Measurements from ENCODE around the gene RASL11A. TPM values are rescaled to one million over a fixed set of nuclear protein-coding genes. Genes with fewer than 3 reads are reported as not detected.
A peak's percentile ranks its signal among the peaks of the same experiment; 100 is the strongest.

The RASL11A gene
- total RNA-seq, 1 experiment from 2014 or later = 59.7 TPM

DNA sequence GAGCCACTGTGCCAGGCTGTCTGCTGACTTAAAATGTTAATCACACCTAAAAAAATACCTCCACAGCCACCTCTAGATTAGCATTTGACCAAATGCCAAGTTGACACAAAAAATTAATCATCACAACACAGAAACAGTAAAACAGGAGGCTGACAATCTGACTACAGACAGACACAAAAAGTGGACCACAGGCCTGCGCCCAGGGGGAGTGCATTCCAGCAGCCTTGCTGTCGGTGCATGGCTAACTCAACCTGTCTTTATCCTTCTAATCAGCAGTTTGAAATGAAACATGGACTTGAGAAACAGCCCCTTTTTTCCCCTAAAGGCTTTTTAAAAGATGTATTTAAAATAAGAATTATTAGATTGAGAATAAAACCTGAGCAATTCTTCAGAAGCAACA is 34.0 kb downstream of the RASL11A start:
- H4K20me1 ChIP-seq (ENCODE audit: low read length) = no peaks in the 10 kb centered on the region
- peaks cover 8% of the 10 kb centered on the region for H3K4me1 ChIP-seq (ENCODE audit: insufficient read depth, low read length)
- TF ChIP-seq, protein P1, sequence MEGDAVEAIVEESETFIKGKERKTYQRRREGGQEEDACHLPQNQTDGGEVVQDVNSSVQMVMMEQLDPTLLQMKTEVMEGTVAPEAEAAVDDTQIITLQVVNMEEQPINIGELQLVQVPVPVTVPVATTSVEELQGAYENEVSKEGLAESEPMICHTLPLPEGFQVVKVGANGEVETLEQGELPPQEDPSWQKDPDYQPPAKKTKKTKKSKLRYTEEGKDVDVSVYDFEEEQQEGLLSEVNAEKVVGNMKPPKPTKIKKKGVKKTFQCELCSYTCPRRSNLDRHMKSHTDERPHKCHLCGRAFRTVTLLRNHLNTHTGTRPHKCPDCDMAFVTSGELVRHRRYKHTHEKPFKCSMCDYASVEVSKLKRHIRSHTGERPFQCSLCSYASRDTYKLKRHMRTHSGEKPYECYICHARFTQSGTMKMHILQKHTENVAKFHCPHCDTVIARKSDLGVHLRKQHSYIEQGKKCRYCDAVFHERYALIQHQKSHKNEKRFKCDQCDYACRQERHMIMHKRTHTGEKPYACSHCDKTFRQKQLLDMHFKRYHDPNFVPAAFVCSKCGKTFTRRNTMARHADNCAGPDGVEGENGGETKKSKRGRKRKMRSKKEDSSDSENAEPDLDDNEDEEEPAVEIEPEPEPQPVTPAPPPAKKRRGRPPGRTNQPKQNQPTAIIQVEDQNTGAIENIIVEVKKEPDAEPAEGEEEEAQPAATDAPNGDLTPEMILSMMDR (conservative IDR thresholded peaks at IDR 0.05; ENCODE audit: low read depth, low read length) = no peak
- TF ChIP-seq EZH2 (IDR thresholded peaks at IDR 0.05; ENCODE audit: low read length, unreplicated experiment) (no peak), EZH2phosphoT487 (IDR thresholded peaks at IDR 0.05; ENCODE audit: borderline replicate concordance, low read length) (no peak)
- CTCF ChIA-PET = no interaction called here
- no peaks in the 10 kb centered on the region for H3K79me2 ChIP-seq (ENCODE audit: low read length)
- DNase-seq (no peak), ATAC-seq (no peak)
- H3K27me3 ChIP-seq (ENCODE audit: low read length) = no peaks in the 10 kb centered on the region
- no peak overlapping the region for H3K4me2 ChIP-seq (ENCODE audit: low read length)
- no peak overlapping the region for H3K4me3 ChIP-seq (ENCODE audit: low read length)
- H3K9me3 ChIP-seq (ENCODE audit: low read length) = no peaks in the 10 kb centered on the region
- no peak overlapping the region for H2AFZ ChIP-seq (ENCODE audit: low read length)
- BruUV-seq (replicated peaks) = no TSS peak
- no peaks in the 10 kb centered on the region for H3K9me2 ChIP-seq (replicated peaks; ENCODE audit: low read length)
- no peaks in the 10 kb centered on the region for H3F3A ChIP-seq (ENCODE audit: low read length, unreplicated experiment)
- no peak overlapping the region for H3K27ac ChIP-seq (ENCODE audit: low read length)
- intact Hi-C loops (cut with micrococcal nuclease) = no loop called here
- H3K9ac ChIP-seq (ENCODE audit: low read length) = no peak overlapping the region
- POLR2A ChIA-PET (ENCODE audit: unreplicated experiment) = no interaction called here
- no peaks in the 10 kb centered on the region for H3K36me3 ChIP-seq (ENCODE audit: low read depth, low read length)

GRCh38 chr13:27306364-27306763 is 35.7 kb downstream of the RASL11A start:
- no peak overlapping the region for H3K4me3 ChIP-seq (ENCODE audit: low read length)
- no peak for ATAC-seq
- no peak overlapping the region for H3K9ac ChIP-seq (ENCODE audit: low read length)
- H3K36me3 ChIP-seq (ENCODE audit: low read depth, low read length) = no peaks in the 10 kb centered on the region
- no peaks in the 10 kb centered on the region for H3K27me3 ChIP-seq (ENCODE audit: low read length)
- H3K27ac ChIP-seq (ENCODE audit: low read length) = no peak overlapping the region
- no TSS peak for BruUV-seq (replicated peaks)
- TF ChIP-seq EZH2 (IDR thresholded peaks at IDR 0.05; ENCODE audit: low read length, unreplicated experiment) = no peak
- H3F3A ChIP-seq (ENCODE audit: low read length, unreplicated experiment) = no peaks in the 10 kb centered on the region
- no peak overlapping the region for H3K4me2 ChIP-seq (ENCODE audit: low read length)
- no peak overlapping the region for H2AFZ ChIP-seq (ENCODE audit: low read length)
- H3K4me1 ChIP-seq (ENCODE audit: insufficient read depth, low read length) = peaks cover 22% of the 10 kb centered on the region
- H4K20me1 ChIP-seq (ENCODE audit: low read length) = no peaks in the 10 kb centered on the region
- ChIA-PET CTCF (no interaction called here), POLR2A (ENCODE audit: unreplicated experiment) (no interaction called here)
- no peaks in the 10 kb centered on the region for H3K9me3 ChIP-seq (ENCODE audit: low read length)
- H3K79me2 ChIP-seq (ENCODE audit: low read length) = no peaks in the 10 kb centered on the region
- intact Hi-C loops (cut with micrococcal nuclease) = no loop called here
- H3K9me2 ChIP-seq (replicated peaks; ENCODE audit: low read length) = no peaks in the 10 kb centered on the region
- no peak for DNase-seq

- TF ChIP-seq EZH2phosphoT487 (IDR thresholded peaks at IDR 0.05; ENCODE audit: borderline replicate concordance, low read length) = no peak
- no peak for TF ChIP-seq EZH2 (IDR thresholded peaks at IDR 0.05; ENCODE audit: low read length, unreplicated experiment)
- TF ChIP-seq, protein P1 (conservative IDR thresholded peaks at IDR 0.05; ENCODE audit: low read depth, low read length) = no peak
- Histone ChIP-seq H3K9me3 (ENCODE audit: low read length) (no peaks in the 10 kb centered on the region), H3K9me2 (replicated peaks; ENCODE audit: low read length) (no peaks in the 10 kb centered on the region), H3K27ac (ENCODE audit: low read length) (peak overlapping the region; percentile 48), H3K4me1 (ENCODE audit: insufficient read depth, low read length) (peaks cover 22% of the 10 kb centered on the region), H3K4me2 (ENCODE audit: low read length) (peak overlapping the region; percentile 7; the same call in 1 of the 2 replicates), H3K4me3 (ENCODE audit: low read length) (no peak overlapping the region), H3F3A (ENCODE audit: low read length, unreplicated experiment) (no peaks in the 10 kb centered on the region), H3K9ac (ENCODE audit: low read length) (no peak overlapping the region), H3K27me3 (ENCODE audit: low read length) (no peaks in the 10 kb centered on the region), H3K79me2 (ENCODE audit: low read length) (no peaks in the 10 kb centered on the region), H3K36me3 (ENCODE audit: low read depth, low read length) (no peaks in the 10 kb centered on the region), H2AFZ (ENCODE audit: low read length) (no peak overlapping the region), H4K20me1 (ENCODE audit: low read length) (no peaks in the 10 kb centered on the region)
- CTCF ChIA-PET = no interaction called here
- ATAC-seq (no peak), DNase-seq (no peak)
- no TSS peak for BruUV-seq (replicated peaks)
- POLR2A ChIA-PET (ENCODE audit: unreplicated experiment) = no interaction called here
- intact Hi-C loops (cut with micrococcal nuclease) = no loop called here
Observed at GRCh38 chr13:27308941-27309340, 38.3 kb downstream of the RASL11A start.
